Hepatocyte (in vitro differentiated cells): ENCODE results near the gene FBXO33. TPM values are rescaled to one million over a fixed set of nuclear protein-coding genes. Genes with fewer than 3 reads are reported as not detected.
"Not testable (repeated sequence)": the region's sequence is repeated elsewhere in the genome, so short reads cannot be mapped to it uniquely, and the experiment has no call there.

Source experiments
- DNase-seq: peaks from one replicate; pipeline ENCODE4 v3.0.0-alpha.2; 2016; ENCODE audit warnings: low spot score
- H2AFZ ChIP-seq: fragments of 200-600 bp; sonication (generic); 2 replicates; pipeline ENCODE4 v1.6.0; 2016; ENCODE audit warnings: antibody characterized with exemption, mild to moderate bottlenecking
- H3K27ac ChIP-seq: fragments of 200-600 bp; sonication (generic); 2 replicates; pipeline ENCODE4 v1.5.1; 2016; ENCODE audit warnings: mild to moderate bottlenecking
- H3K27me3 ChIP-seq: fragments of 200-600 bp; sonication (generic); 2 replicates; pipeline ENCODE4 v1.6.1; 2016
- H3K36me3 ChIP-seq: fragments of 200-600 bp; sonication (generic); replicated peaks from 2 replicates; pipeline ENCODE4 v1.5.1; 2016; ENCODE audit warnings: low read depth; ENCODE audit not compliant: insufficient read depth
- H3K4me1 ChIP-seq: fragments of 200-600 bp; sonication (generic); 2 replicates; pipeline ENCODE4 v1.5.1; 2016; ENCODE audit warnings: mild to moderate bottlenecking, moderate library complexity; ENCODE audit not compliant: insufficient read depth
- H3K4me2 ChIP-seq: fragments of 200-600 bp; sonication (generic); 2 replicates; pipeline ENCODE4 v1.6.0; 2016
- H3K4me3 ChIP-seq: fragments of 200-600 bp; sonication (generic); 2 replicates; pipeline ENCODE4 v1.5.1; 2016; ENCODE audit warnings: mild to moderate bottlenecking
- H3K79me2 ChIP-seq: fragments of 200-600 bp; sonication (generic); 2 replicates; pipeline ENCODE4 v1.6.0; 2017; ENCODE audit warnings: mild to moderate bottlenecking
- H3K9me2 ChIP-seq: fragments of 200-600 bp; sonication (generic); replicated peaks from 2 replicates; pipeline ENCODE4 v1.6.0; 2017; ENCODE audit warnings: mild to moderate bottlenecking; ENCODE audit not compliant: insufficient read depth
- H3K9me3 ChIP-seq: fragments of 200-600 bp; sonication (generic); 2 replicates; pipeline ENCODE4 v1.5.1; 2016; ENCODE audit warnings: low read depth, mild to moderate bottlenecking
- H4K20me1 ChIP-seq: fragments of 200-600 bp; sonication (generic); 2 replicates; pipeline ENCODE4 v1.6.0; 2016; ENCODE audit warnings: mild to moderate bottlenecking; ENCODE audit not compliant: insufficient read depth, poor library complexity, severe bottlenecking
- EZH2 ChIP-seq: fragments of 200-600 bp; sonication (generic); IDR thresholded peaks from 2 replicates; pipeline ENCODE4 v1.6.1; 2016; ENCODE audit warnings: antibody characterized with exemption, mild to moderate bottlenecking, borderline replicate concordance
- EZH2phosphoT487 ChIP-seq: fragments of 200-600 bp; sonication (generic); IDR thresholded peaks from one replicate; pipeline ENCODE4 v1.6.1; 2018; ENCODE audit warnings: antibody characterized with exemption, mild to moderate bottlenecking, low read depth, moderate library complexity; ENCODE audit not compliant: unreplicated experiment, severe bottlenecking
- WGBS: methylation state at CpG from one replicate; pipeline ENCODE4 v1.1.6; 2016; ENCODE audit warnings: low lambda C conversion rate; ENCODE audit errors: missing lambda C conversion rate; 5-methylcytosine and 5-hydroxymethylcytosine counted together
- polyA plus RNA-seq: library from polyadenylated mRNA; unstranded; fragments of >200 nt; fragmentation: Nextera tagmentation; extraction: Ambion mirVana; gene quantifications from 2 replicates; pipeline ENCODE4 v1.2.1, GENCODE V29; 2016
- total RNA-seq: library from RNA; depleted of rRNA; stranded (reverse); fragments of >200 nt; gene quantifications from 2 replicates; pipeline ENCODE4 v1.2.3, GENCODE V29; 2014
- TF ChIP-seq, protein P1 (sequence below): fragments of 200-600 bp; sonication (generic); IDR thresholded peaks from 2 replicates; pipeline ENCODE4 v1.5.1; 2016; ENCODE audit warnings: antibody characterized with exemption, mild to moderate bottlenecking; ENCODE audit not compliant: poor library complexity

FBXO33 gene
- total and polyA plus RNA-seq, 2 experiments from 2014 or later = 12.0 to 19.4 TPM

DNA sequence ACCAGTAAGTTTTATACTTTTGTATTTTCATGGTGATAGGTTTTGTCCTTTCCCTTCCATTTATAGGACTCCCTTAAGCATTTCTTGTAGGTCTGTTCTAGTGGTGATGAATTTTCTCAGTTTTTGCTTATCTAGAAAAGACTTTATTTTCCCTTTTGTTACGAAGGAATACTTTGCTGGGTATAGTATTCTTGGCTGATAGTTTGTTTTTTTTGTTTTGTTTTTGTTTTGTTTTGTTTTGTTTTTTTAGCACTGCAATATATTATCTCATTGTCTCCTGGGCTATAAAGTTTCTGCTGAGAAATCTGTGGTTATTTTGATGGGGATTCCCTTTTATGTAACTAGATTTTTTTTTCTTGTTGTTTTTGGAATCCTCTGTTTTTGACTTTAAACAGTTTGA lies 67.7 kb downstream of the FBXO33 start:
- WGBS = 98% methylated on average over 1 of the region's 1 CpG
- Histone ChIP-seq H3K4me1 (no peaks in the 10 kb centered on the region), H3K4me3 (no peak overlapping the region), H3K9me2 (no peaks in the 10 kb centered on the region), H3K4me2 (no peak overlapping the region), H3K9me3 (no peaks in the 10 kb centered on the region), H3K27me3 (no peaks in the 10 kb centered on the region), H4K20me1 (no peaks in the 10 kb centered on the region), H3K27ac (no peak overlapping the region), H2AFZ (no peak overlapping the region), H3K36me3 (no peaks in the 10 kb centered on the region), H3K79me2 (peaks cover 40% of the 10 kb centered on the region)
- TF ChIP-seq, protein P1, sequence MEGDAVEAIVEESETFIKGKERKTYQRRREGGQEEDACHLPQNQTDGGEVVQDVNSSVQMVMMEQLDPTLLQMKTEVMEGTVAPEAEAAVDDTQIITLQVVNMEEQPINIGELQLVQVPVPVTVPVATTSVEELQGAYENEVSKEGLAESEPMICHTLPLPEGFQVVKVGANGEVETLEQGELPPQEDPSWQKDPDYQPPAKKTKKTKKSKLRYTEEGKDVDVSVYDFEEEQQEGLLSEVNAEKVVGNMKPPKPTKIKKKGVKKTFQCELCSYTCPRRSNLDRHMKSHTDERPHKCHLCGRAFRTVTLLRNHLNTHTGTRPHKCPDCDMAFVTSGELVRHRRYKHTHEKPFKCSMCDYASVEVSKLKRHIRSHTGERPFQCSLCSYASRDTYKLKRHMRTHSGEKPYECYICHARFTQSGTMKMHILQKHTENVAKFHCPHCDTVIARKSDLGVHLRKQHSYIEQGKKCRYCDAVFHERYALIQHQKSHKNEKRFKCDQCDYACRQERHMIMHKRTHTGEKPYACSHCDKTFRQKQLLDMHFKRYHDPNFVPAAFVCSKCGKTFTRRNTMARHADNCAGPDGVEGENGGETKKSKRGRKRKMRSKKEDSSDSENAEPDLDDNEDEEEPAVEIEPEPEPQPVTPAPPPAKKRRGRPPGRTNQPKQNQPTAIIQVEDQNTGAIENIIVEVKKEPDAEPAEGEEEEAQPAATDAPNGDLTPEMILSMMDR = no peak
- no peak for TF ChIP-seq EZH2
- TF ChIP-seq EZH2phosphoT487 = no peak
- no peak for DNase-seq

- WGBS = 90% methylated on average over 5 of the region's 5 CpGs
These were observed 70.7 kb downstream of the FBXO33 start for GRCh38 chr14:39361556-39361955.

GRCh38 chr14:39360316-39360715 lies 71.9 kb downstream of the FBXO33 start:
- H3K79me2 ChIP-seq = peaks cover 30% of the 10 kb centered on the region
- H3K4me2 ChIP-seq = no peak overlapping the region
- H3K9me3 ChIP-seq = no peaks in the 10 kb centered on the region
- H3K9me2 ChIP-seq = no peaks in the 10 kb centered on the region
- no peak overlapping the region for H2AFZ ChIP-seq
- H3K4me3 ChIP-seq = no peak overlapping the region
- no peak overlapping the region for H3K27ac ChIP-seq
- H3K4me1 ChIP-seq = no peaks in the 10 kb centered on the region
- H3K36me3 ChIP-seq = no peaks in the 10 kb centered on the region
- DNase-seq = no peak
- H4K20me1 ChIP-seq = no peaks in the 10 kb centered on the region
- H3K27me3 ChIP-seq = no peaks in the 10 kb centered on the region
- TF ChIP-seq EZH2 (no peak), EZH2phosphoT487 (no peak)
- TF ChIP-seq, protein P1 = no peak

More at GRCh38 chr14:39361556-39361955, 70.7 kb downstream of the FBXO33 start:
- not testable (repeated sequence) for H2AFZ ChIP-seq, H3K9me3 ChIP-seq, H3K27ac ChIP-seq, H3K9me2 ChIP-seq, H3K4me1 ChIP-seq, H3K27me3 ChIP-seq, DNase-seq, H3K36me3 ChIP-seq, H3K4me2 ChIP-seq, H3K4me3 ChIP-seq, H4K20me1 ChIP-seq
- peaks cover 40% of the 10 kb centered on the region for H3K79me2 ChIP-seq

DNA sequence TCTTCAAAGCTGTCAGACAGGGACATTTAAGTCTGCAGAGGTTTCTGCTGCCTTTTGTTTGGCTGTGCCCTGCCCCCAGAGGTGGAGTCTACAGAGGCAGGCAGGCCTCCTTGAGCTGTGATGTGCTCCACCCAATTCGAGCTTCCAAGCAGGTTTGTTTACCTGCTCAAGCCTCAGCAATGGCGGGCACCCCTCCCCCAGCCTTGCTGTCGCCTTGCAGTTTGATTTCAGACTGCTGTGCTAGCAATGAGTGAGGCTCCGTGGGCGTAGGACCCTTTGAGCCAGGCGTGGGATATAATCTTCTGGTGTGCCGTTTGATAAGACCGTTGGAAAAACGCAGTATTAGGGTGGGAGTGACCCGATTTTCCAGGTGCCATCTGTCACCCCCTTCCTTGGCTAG lies 73.2 kb downstream of the FBXO33 start:
- not testable (repeated sequence) for H2AFZ ChIP-seq, H3K9me2 ChIP-seq, H3K4me2 ChIP-seq, H3K27ac ChIP-seq, H3K27me3 ChIP-seq, H3K4me1 ChIP-seq, DNase-seq, H3K9me3 ChIP-seq, H3K4me3 ChIP-seq, H4K20me1 ChIP-seq, H3K36me3 ChIP-seq
- peaks cover 22% of the 10 kb centered on the region for H3K79me2 ChIP-seq
- WGBS = 91% methylated on average over 10 of the region's 10 CpGs

- no peak overlapping the region for H3K4me2 ChIP-seq
These were observed 80.5 kb downstream of the FBXO33 start for GRCh38 chr14:39351708-39352107.

More at GRCh38 chr14:39351708-39352107, 80.5 kb downstream of the FBXO33 start:
- Histone ChIP-seq H3K27me3 (no peaks in the 10 kb centered on the region), H3K4me3 (no peak overlapping the region), H3K9me2 (no peaks in the 10 kb centered on the region), H3K36me3 (no peaks in the 10 kb centered on the region), H3K79me2 (peaks cover 13% of the 10 kb centered on the region), H3K27ac (no peak overlapping the region), H2AFZ (no peak overlapping the region), H3K9me3 (peaks cover 3% of the 10 kb centered on the region), H4K20me1 (no peaks in the 10 kb centered on the region), H3K4me1 (no peaks in the 10 kb centered on the region)
- no peak for DNase-seq
- 97% methylated on average over 9 of the region's 9 CpGs for WGBS
- TF ChIP-seq, protein P1 = no peak
- TF ChIP-seq EZH2 = no peak
